Measurements from ENCODE around the gene ZP1. TPM values are rescaled to one million over a fixed set of nuclear protein-coding genes. Genes with fewer than 3 reads are reported as not detected.

Gene ZP1
- total and polyA plus RNA-seq, 2 of the 4 experiments (the other 2 are of a cell fraction) = 0.18 to 1.6 TPM

- CTCF ChIA-PET = interaction anchor here (0.5 to 1.4 kb wide), 3 partner anchors 63 to 500 kb away, joined by 3 to 4 read pairs (median 4); no protein-coding TSS in a partner anchor
- no peaks in the 10 kb centered on the region for H3K9me3 ChIP-seq (ENCODE audit: control insufficient read depth, insufficient read depth, low read length)
- no peak overlapping the region for H2BK15ac ChIP-seq (ENCODE audit: low read depth, low read length)
- H3K18ac ChIP-seq (ENCODE audit: low read depth, low read length) = no peak overlapping the region
- H2AK5ac ChIP-seq (ENCODE audit: low read depth, low read length) = no peak overlapping the region
- dilution Hi-C loops (cut with HindIII; ENCODE audit: low sequenced_read_pairs, unreplicated experiment) (no loop called here), in situ Hi-C loops (cut with MboI; ENCODE audit: low sequenced_read_pairs) (no loop called here), intact Hi-C loops (cut with micrococcal nuclease) (no loop called here)
- no peak overlapping the region for H4K91ac ChIP-seq (ENCODE audit: insufficient read depth, low read depth, low read length)
- H4K20me1 ChIP-seq (ENCODE audit: insufficient read depth, low read length) = no peaks in the 10 kb centered on the region
- no peak overlapping the region for H3K9ac ChIP-seq (ENCODE audit: low read depth, low read length)
- no peaks in the 10 kb centered on the region for H3K79me1 ChIP-seq (ENCODE audit: low read depth in 1 of 2, low read length in 2 of 2)
- ATAC-seq (ENCODE audit: low read depth) (no peak), DNase-seq (no peak)
- H3K27me3 ChIP-seq (ENCODE audit: control insufficient read depth, insufficient read depth, low read length) = peaks cover 51% of the 10 kb centered on the region
- no peak overlapping the region for H4K8ac ChIP-seq (ENCODE audit: low read depth in 2 of 2, low read length in 2 of 2)
- H3K56ac ChIP-seq (ENCODE audit: extremely low read depth, insufficient read depth, low read length) = no peak overlapping the region
- H3K9me1 ChIP-seq (ENCODE audit: insufficient read depth, low read length) = no peaks in the 10 kb centered on the region
- no peak overlapping the region for H3K23ac ChIP-seq (ENCODE audit: low read depth, low read length)
- no peak overlapping the region for H3K27ac ChIP-seq (ENCODE audit: insufficient read depth, low read length)
- H2AK9ac ChIP-seq (replicated peaks; ENCODE audit: low read depth, low read length, poor library complexity) = no peak overlapping the region
- 40% methylated on average over 2 of the region's 5 CpGs; no CpG with 5 or more reads in 1 of the 2 experiments for WGBS, 2 experiments (ENCODE audit: extremely low coverage in 2 of 2, insufficient read length in 1 of 2)
- TF ChIP-seq MAFK (IDR thresholded peaks at IDR 0.05; ENCODE audit: low read depth, low read length) = no peak
- no peak for TF ChIP-seq CHD1 (IDR thresholded peaks at IDR 0.05; ENCODE audit: low read depth, low read length)
- TF ChIP-seq RAD21 (IDR thresholded peaks at IDR 0.05; ENCODE audit: low read length) = no peak
- TF ChIP-seq RFX5 (IDR thresholded peaks at IDR 0.05; ENCODE audit: low read depth, low read length) = no peak
- TF ChIP-seq MXI1 (IDR thresholded peaks at IDR 0.05; ENCODE audit: borderline replicate concordance, low read depth, low read length) = no peak
- TF ChIP-seq NFE2L2 (IDR thresholded peaks at IDR 0.05; ENCODE audit: low read depth, low read length) = no peak
- TF ChIP-seq USF2 (IDR thresholded peaks at IDR 0.05; ENCODE audit: low read depth, low read length) = no peak
- TF ChIP-seq BHLHE40 (IDR thresholded peaks at IDR 0.05; ENCODE audit: low read depth, low read length) = no peak
- TF ChIP-seq FOS (IDR thresholded peaks at IDR 0.05; ENCODE audit: low read depth, low read length) = no peak
- no peak for TF ChIP-seq CEBPB (IDR thresholded peaks at IDR 0.05; ENCODE audit: low read depth, low read length)
- TF ChIP-seq RCOR1 (IDR thresholded peaks at IDR 0.05; ENCODE audit: insufficient replicate concordance, low read length) = no peak
- TF ChIP-seq POLR2A (IDR thresholded peaks at IDR 0.05; ENCODE audit: low read depth, low read length) = no peak
- H2BK20ac ChIP-seq (ENCODE audit: low read depth, low read length) = no peak overlapping the region
- no peak overlapping the region for H2BK5ac ChIP-seq (ENCODE audit: low read depth, low read length, poor library complexity, severe bottlenecking)
- H3K4me3 ChIP-seq (ENCODE audit: insufficient read depth, low read depth, low read length) = no peak overlapping the region
- H4K5ac ChIP-seq (ENCODE audit: low read depth, low read length) = no peak overlapping the region
- no peaks in the 10 kb centered on the region for H3K4me1 ChIP-seq (ENCODE audit: control insufficient read depth, insufficient read depth, low read length)
- BruUV-seq (replicated peaks) = no TSS peak
- POLR2A ChIA-PET (ENCODE audit: unreplicated experiment) = no interaction called here
- H3K4me2 ChIP-seq (ENCODE audit: low read depth, low read length) = no peak overlapping the region
- no peak overlapping the region for H3K14ac ChIP-seq (replicated peaks; ENCODE audit: low read depth, low read length)
- H3K36me3 ChIP-seq (ENCODE audit: control insufficient read depth, insufficient read depth, low read length) = no peaks in the 10 kb centered on the region
- H3K4ac ChIP-seq (ENCODE audit: low read depth, low read length) = no peak overlapping the region
- no peak overlapping the region for H2AFZ ChIP-seq (replicated peaks; ENCODE audit: low read length, poor library complexity)
- H2BK120ac ChIP-seq (ENCODE audit: low read depth, low read length) = no peak overlapping the region
Measured at GRCh38 chr11:60825118-60825517, 42.2 kb upstream of the ZP1 start.
